ENCODE measurements around the gene NEURL1. TPM values are rescaled to one million over a fixed set of nuclear protein-coding genes. Genes with fewer than 3 reads are reported as not detected.

The NEURL1 gene
- total RNA-seq, 1 experiment from 2014 or later: 0.10 TPM

DNA sequence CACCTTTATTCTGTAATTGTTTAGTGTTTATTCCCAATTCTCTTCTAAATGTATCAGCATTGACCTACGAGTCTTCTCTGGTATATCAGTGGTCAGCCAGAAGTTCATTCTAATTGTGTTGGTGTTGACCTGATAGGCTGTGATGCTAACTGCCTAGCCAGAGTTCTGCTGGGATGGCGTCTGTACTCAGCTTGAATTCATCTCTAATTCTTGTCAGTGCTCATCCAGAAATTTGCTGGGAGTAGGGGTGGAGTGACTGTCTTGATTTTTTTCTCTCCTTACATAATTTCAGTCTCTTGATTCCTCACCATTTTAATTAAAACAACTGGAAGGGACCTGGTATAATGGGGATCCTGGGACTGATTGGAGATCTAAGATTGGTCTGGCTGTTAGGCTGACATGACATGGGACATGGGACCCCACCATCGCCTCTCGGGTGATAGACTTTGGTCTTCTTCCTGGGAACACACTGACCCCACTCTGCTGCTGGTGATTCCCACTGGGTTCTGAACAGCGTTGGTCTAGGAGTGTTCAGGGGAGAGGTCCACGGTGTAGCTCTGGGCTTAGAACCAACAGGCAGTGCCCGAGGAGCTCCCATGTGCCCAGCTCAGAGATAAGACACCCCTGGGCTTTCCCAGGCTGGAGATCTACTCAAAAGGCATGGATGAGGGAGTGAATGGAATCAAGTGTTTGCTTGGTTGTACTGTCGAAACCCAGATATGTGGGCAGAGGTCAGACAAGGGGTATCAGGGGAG, 3.8 kb downstream of the NEURL1 start:
- Histone ChIP-seq H3K4me1 (ENCODE audit: control insufficient read depth, insufficient read depth, low read length) (peaks cover 4% of the 10 kb centered on the region; the same call in 1 of the 2 replicates), H3K4me3 (ENCODE audit: low read depth in 2 of 2, low read length in 2 of 2) (no peak overlapping the region), H3K27ac (ENCODE audit: low read length) (no peak overlapping the region), H3K36me3 (ENCODE audit: control insufficient read depth, insufficient read depth, low read length) (no peaks in the 10 kb centered on the region), H3K9me3 (ENCODE audit: control insufficient read depth, insufficient read depth, low read depth, low read length) (no peaks in the 10 kb centered on the region), H3K27me3 (ENCODE audit: control insufficient read depth, insufficient read depth, low read length) (peaks cover 37% of the 10 kb centered on the region)
- TF ChIP-seq, protein P1, sequence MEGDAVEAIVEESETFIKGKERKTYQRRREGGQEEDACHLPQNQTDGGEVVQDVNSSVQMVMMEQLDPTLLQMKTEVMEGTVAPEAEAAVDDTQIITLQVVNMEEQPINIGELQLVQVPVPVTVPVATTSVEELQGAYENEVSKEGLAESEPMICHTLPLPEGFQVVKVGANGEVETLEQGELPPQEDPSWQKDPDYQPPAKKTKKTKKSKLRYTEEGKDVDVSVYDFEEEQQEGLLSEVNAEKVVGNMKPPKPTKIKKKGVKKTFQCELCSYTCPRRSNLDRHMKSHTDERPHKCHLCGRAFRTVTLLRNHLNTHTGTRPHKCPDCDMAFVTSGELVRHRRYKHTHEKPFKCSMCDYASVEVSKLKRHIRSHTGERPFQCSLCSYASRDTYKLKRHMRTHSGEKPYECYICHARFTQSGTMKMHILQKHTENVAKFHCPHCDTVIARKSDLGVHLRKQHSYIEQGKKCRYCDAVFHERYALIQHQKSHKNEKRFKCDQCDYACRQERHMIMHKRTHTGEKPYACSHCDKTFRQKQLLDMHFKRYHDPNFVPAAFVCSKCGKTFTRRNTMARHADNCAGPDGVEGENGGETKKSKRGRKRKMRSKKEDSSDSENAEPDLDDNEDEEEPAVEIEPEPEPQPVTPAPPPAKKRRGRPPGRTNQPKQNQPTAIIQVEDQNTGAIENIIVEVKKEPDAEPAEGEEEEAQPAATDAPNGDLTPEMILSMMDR (IDR thresholded peaks at IDR 0.05): no peak
- TF ChIP-seq, protein P2, sequence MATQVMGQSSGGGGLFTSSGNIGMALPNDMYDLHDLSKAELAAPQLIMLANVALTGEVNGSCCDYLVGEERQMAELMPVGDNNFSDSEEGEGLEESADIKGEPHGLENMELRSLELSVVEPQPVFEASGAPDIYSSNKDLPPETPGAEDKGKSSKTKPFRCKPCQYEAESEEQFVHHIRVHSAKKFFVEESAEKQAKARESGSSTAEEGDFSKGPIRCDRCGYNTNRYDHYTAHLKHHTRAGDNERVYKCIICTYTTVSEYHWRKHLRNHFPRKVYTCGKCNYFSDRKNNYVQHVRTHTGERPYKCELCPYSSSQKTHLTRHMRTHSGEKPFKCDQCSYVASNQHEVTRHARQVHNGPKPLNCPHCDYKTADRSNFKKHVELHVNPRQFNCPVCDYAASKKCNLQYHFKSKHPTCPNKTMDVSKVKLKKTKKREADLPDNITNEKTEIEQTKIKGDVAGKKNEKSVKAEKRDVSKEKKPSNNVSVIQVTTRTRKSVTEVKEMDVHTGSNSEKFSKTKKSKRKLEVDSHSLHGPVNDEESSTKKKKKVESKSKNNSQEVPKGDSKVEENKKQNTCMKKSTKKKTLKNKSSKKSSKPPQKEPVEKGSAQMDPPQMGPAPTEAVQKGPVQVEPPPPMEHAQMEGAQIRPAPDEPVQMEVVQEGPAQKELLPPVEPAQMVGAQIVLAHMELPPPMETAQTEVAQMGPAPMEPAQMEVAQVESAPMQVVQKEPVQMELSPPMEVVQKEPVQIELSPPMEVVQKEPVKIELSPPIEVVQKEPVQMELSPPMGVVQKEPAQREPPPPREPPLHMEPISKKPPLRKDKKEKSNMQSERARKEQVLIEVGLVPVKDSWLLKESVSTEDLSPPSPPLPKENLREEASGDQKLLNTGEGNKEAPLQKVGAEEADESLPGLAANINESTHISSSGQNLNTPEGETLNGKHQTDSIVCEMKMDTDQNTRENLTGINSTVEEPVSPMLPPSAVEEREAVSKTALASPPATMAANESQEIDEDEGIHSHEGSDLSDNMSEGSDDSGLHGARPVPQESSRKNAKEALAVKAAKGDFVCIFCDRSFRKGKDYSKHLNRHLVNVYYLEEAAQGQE (IDR thresholded peaks at IDR 0.05; ENCODE audit: insufficient read depth in 1 of 2, low read depth in 2 of 2, low read length in 1 of 2): no peak
- TF ChIP-seq SIN3A (IDR thresholded peaks at IDR 0.05; ENCODE audit: borderline replicate concordance, insufficient read depth, low read depth, low read length) (no peak), POLR2AphosphoS5 (IDR thresholded peaks at IDR 0.05; ENCODE audit: low read depth, low read length) (no peak), TCF7L2 (IDR thresholded peaks at IDR 0.05; ENCODE audit: low read depth, low read length) (no peak)
- ATAC-seq: no peak
- POLR2A ChIA-PET: interaction anchor here (0.6 kb wide), 2 partner anchors 18 to 158 kb away, joined by 3 to 7 read pairs; no protein-coding TSS in a partner anchor
- intact Hi-C loops (cut with micrococcal nuclease; ENCODE audit: unreplicated experiment) (no loop called here), in situ Hi-C loops (cut with HindIII; ENCODE audit: low pct_unique_long_range_greater_than_20kb, low sequenced_read_pairs) (no loop called here)
- CTCF ChIA-PET: no interaction called here
- no peak for DNase-seq (ENCODE audit: low read depth, low spot score)
- BruUV-seq (replicated peaks): no TSS peak

DNA sequence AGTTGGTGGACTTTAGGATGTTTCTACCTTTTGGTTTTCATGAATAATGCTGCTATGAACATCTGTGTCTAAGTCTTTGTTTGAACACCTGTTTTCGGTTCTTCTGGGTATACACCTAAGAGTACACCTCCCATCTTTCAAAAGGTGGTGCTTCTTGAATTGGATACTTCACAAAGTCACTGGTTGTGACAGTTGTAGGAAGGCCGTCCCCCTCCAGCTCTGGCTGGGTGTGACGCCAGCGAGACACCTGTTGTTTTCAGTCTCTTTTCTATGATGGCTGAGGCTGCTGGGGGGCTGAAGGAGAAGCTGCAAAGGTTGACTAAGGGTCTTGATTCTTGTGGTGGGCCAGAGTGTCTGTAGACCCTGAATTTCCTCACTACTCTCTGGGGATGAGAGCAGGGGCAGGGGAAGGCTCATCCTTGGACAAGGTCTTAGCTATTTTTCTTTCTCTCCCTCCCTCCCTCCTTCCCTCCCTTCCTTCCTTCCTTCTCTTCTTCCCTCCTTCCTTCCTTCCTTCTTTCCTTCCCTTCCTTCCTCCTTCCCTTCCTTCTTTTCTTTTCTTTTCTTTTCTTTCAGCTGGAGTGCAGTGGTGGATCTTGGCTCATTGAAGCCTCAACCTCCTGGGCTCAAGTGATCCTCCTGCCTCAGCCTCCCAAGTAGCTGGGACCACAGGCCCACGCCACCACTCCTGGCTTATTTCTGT, 5.6 kb downstream of the NEURL1 start:
- Histone ChIP-seq H3K9me3 (ENCODE audit: control insufficient read depth, insufficient read depth, low read depth, low read length) (no peaks in the 10 kb centered on the region), H3K4me1 (ENCODE audit: control insufficient read depth, insufficient read depth, low read length) (no peaks in the 10 kb centered on the region), H3K4me3 (ENCODE audit: low read depth in 2 of 2, low read length in 2 of 2) (no peak overlapping the region), H3K27me3 (ENCODE audit: control insufficient read depth, insufficient read depth, low read length) (peaks cover 32% of the 10 kb centered on the region), H3K36me3 (ENCODE audit: control insufficient read depth, insufficient read depth, low read length) (no peaks in the 10 kb centered on the region), H3K27ac (ENCODE audit: low read length) (no peak overlapping the region)
- ChIA-PET CTCF (interaction anchor here (0.6 kb wide), 1 partner anchor 43 kb away, joined by 16 read pairs; no protein-coding TSS in a partner anchor), POLR2A (interaction anchor here (0.5 kb wide), 1 partner anchor 115 kb away, joined by 4 read pairs; no protein-coding TSS in a partner anchor)
- intact Hi-C loops (cut with micrococcal nuclease; ENCODE audit: unreplicated experiment) (no loop called here), in situ Hi-C loops (cut with HindIII; ENCODE audit: low pct_unique_long_range_greater_than_20kb, low sequenced_read_pairs) (no loop called here)
- no peak for DNase-seq (ENCODE audit: low read depth, low spot score)
- TF ChIP-seq POLR2AphosphoS5 (IDR thresholded peaks at IDR 0.05; ENCODE audit: low read depth, low read length) (no peak), TCF7L2 (IDR thresholded peaks at IDR 0.05; ENCODE audit: low read depth, low read length) (no peak), SIN3A (IDR thresholded peaks at IDR 0.05; ENCODE audit: borderline replicate concordance, insufficient read depth, low read depth, low read length) (no peak)
- TF ChIP-seq, protein P2 (IDR thresholded peaks at IDR 0.05; ENCODE audit: insufficient read depth in 1 of 2, low read depth in 2 of 2, low read length in 1 of 2): no peak
- TF ChIP-seq, protein P1 (IDR thresholded peaks at IDR 0.05): no peak
- no peak for ATAC-seq
- BruUV-seq (replicated peaks): no TSS peak
